ENCODE data around the gene PDCD1LG2. TPM values are rescaled to one million over a fixed set of nuclear protein-coding genes. Genes with fewer than 3 reads are reported as not detected.

The PDCD1LG2 gene
- total and polyA plus RNA-seq, 2 of the 8 experiments (the other 6 are each of a cell fraction or from before 2014, with no cell fraction given), result not detected

DNA sequence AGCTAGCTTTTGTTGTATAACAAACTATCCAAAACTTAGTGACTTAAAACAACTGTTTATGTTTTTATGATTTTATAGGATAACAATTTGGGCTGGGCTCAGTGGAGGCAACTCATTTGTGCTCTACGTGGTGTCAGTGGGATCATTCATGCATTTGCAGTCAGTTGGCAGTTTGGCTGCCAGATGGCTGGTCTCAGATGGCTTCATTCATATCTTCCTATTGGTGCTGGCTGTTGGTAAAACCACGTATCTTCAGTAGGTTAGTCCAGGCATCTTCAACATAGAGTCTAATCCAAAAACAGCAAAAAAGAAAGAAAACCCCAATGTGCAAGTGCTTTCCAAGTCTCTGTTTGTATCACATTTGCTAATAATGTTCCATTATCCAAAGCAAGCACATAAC, 66.9 kb downstream of the PDCD1LG2 start:
- H3K4ac ChIP-seq (replicated peaks; ENCODE audit: insufficient read length, low read depth, low read length), result no peak overlapping the region
- H3K4me3 ChIP-seq (ENCODE audit: extremely low read depth in 1 of 4, insufficient read depth in 2 of 4, low read depth in 3 of 4, low read length in 4 of 4), result no peak overlapping the region
- H2BK20ac ChIP-seq (ENCODE audit: low read length), result no peak overlapping the region
- TF ChIP-seq EP300 (IDR thresholded peaks at IDR 0.05; ENCODE audit: borderline replicate concordance in 1 of 2, low read depth in 2 of 2, low read length in 2 of 2) (no peak), RFX5 (IDR thresholded peaks at IDR 0.05; ENCODE audit: borderline replicate concordance, low read depth, low read length) (no peak), BACH1 (IDR thresholded peaks at IDR 0.05; ENCODE audit: low read length) (no peak)
- no peak overlapping the region for H2BK15ac ChIP-seq (ENCODE audit: low read length)
- H3K79me1 ChIP-seq (ENCODE audit: low read depth, low read length), result no peaks in the 10 kb centered on the region
- 77% methylated on average over 2 of the region's 2 CpGs; no CpG with 5 or more reads in 1 of the 2 experiments for WGBS, 2 experiments (ENCODE audit: extremely low coverage in 1 of 2, insufficient coverage in 1 of 2, insufficient read length in 1 of 2, insufficient replicate concordance in 2 of 2, low coverage in 1 of 2, low lambda C conversion rate in 2 of 2, missing lambda C conversion rate in 1 of 2)
- H4K8ac ChIP-seq (ENCODE audit: extremely low read depth, insufficient read depth, low read length), result no peak overlapping the region
- H3K18ac ChIP-seq (ENCODE audit: extremely low read depth, low read length), result no peak overlapping the region
- H3K56ac ChIP-seq (replicated peaks; ENCODE audit: insufficient read length, low read depth, low read length), result no peak overlapping the region
- H3K27ac ChIP-seq (ENCODE audit: low read depth, low read length), result no peak overlapping the region
- H2BK5ac ChIP-seq (ENCODE audit: low read depth, low read length), result no peak overlapping the region
- H3K9me3 ChIP-seq (ENCODE audit: insufficient read depth in 2 of 2, low read depth in 1 of 2, low read length in 1 of 2), result no peaks in the 10 kb centered on the region
- no peak overlapping the region for H3K14ac ChIP-seq (ENCODE audit: insufficient read length)
- H3K23me2 ChIP-seq (ENCODE audit: low read depth, low read length), result no peaks in the 10 kb centered on the region
- H3K23ac ChIP-seq (ENCODE audit: insufficient read length), result no peak overlapping the region
- no peak overlapping the region for H2AK5ac ChIP-seq (ENCODE audit: low read depth, low read length)
- DNase-seq (ENCODE audit: low read depth in 1 of 2, low spot score in 2 of 2), result no peak
- CTCF ChIA-PET (ENCODE audit: partially characterized antibody), result interaction anchor here (0.7 to 1.0 kb wide), 3 partner anchors 9 to 314 kb away, joined by 3 to 4 read pairs (median 4); no protein-coding TSS in a partner anchor
- no peaks in the 10 kb centered on the region for H3K4me1 ChIP-seq (replicated peaks in 1 of 4; ENCODE audit: control insufficient read depth in 3 of 4, insufficient read depth in 4 of 4, low read length in 3 of 4)
- H2BK120ac ChIP-seq (replicated peaks; ENCODE audit: low read depth, low read length), result no peak overlapping the region
- H3K36me3 ChIP-seq (ENCODE audit: control insufficient read depth in 2 of 4, insufficient read depth in 4 of 4, low read length in 3 of 4), result no peaks in the 10 kb centered on the region
- H3K27me3 ChIP-seq (replicated peaks in 1 of 4; ENCODE audit: control insufficient read depth in 3 of 4, extremely low read depth in 1 of 4, insufficient read depth in 3 of 4, low read length in 3 of 4), result no peaks in the 10 kb centered on the region
- no peaks in the 10 kb centered on the region for H3K79me2 ChIP-seq (ENCODE audit: control insufficient read depth in 1 of 2, insufficient read depth in 2 of 2, low read length in 2 of 2)
- H4K5ac ChIP-seq (ENCODE audit: insufficient read length, low read depth, low read length), result no peak overlapping the region
- no peak overlapping the region for H2AFZ ChIP-seq (ENCODE audit: low read length)
- POLR2A ChIA-PET (ENCODE audit: partially characterized antibody), result no interaction called here
- H3K9ac ChIP-seq (replicated peaks in 1 of 4; ENCODE audit: extremely low read depth in 1 of 4, low read depth in 3 of 4, low read length in 3 of 4), result no peak overlapping the region
- H3K4me2 ChIP-seq (ENCODE audit: insufficient read depth in 1 of 2, low read depth in 2 of 2, low read length in 2 of 2), result no peak overlapping the region
- H4K91ac ChIP-seq (replicated peaks; ENCODE audit: insufficient read length, low read length), result no peak overlapping the region
- H4K20me1 ChIP-seq (replicated peaks in 1 of 2; ENCODE audit: control insufficient read depth in 1 of 2, insufficient read depth in 2 of 2, low read length in 2 of 2), result no peaks in the 10 kb centered on the region
- H2BK12ac ChIP-seq (ENCODE audit: low read depth, low read length), result no peak overlapping the region
- FAIRE-seq, result no peak
